Kasumi-1 (cell line): ENCODE results near the gene CBY1.

ENCODE experiments used
- DNase-seq, 2 experiments: peaks; one replicate each; lab custom pipeline; 2025; lab: John Stamatoyannopoulos, UW

Gene CBY1

DNA sequence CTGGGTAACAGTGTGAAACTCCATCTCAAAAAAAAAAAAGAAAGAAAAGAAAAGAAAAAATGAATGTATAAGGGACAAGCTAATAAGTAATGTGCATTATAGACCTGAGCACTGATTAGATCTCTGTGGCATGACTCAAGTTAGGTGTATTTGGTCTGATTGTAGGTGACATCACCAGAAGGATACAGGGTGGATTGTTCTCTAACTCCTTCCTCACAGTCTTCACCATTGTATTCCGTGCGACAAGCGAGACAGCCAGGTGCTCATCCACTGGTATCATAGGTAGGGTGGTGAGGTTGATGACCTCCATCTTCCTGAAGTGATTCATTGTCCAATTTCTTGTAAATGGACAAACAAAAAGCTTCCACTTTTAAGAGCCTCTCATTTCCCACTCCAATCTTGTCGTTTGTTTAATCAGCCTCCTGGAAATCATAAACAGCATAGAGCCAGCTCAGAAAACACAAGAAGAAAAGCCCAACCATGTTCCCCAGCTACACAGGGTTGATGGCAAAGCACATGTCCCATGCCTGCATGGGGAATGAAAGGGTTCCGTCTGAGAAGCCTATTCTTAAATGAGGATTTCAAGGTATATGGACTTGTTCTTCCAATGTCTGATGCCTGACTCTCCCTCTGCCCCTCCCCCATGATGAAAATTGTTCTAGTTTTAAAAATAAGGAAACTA lies 6.5 kb upstream of the CBY1 start:
- no peak for DNase-seq

DNA sequence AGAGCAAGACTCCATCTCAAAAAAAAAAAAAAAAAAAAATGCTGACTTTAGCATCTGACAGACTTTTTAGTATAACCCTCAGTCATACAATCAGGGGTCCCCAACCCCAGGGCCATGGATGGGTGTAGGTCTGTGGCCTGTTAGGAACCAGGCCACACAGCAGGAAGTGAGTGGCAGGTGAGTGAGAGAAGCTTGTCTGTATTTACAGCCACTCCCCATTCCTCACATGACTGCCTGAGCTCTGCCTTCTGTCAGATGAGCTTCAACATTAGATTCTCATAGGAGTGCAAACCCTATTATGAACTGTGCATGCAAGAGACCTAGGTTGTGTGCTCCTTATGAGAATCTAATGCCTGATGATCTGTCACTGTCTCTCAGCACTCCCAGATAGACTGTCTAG lies 3.6 kb upstream of the CBY1 start:
- no peak for DNase-seq

DNA sequence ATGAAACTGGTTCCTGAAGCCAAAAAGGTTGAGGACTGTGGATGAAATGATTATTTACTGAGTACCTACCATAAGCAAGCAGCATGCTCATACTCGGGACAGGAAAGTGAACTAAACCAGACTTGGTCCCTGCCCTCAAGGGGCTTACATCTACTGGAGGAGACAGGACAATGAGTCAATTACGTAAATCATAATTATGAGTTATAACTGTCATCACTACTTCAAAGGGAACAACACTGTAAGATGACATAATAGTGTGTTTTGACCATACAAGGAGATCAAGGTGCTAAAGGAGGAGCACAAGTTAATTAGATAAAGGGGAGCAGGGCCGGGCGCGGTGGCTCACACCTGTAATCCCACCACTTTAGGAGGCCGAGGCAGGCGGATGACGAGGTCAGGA lies 2.7 kb upstream of the CBY1 start:
- no peak for DNase-seq

DNA sequence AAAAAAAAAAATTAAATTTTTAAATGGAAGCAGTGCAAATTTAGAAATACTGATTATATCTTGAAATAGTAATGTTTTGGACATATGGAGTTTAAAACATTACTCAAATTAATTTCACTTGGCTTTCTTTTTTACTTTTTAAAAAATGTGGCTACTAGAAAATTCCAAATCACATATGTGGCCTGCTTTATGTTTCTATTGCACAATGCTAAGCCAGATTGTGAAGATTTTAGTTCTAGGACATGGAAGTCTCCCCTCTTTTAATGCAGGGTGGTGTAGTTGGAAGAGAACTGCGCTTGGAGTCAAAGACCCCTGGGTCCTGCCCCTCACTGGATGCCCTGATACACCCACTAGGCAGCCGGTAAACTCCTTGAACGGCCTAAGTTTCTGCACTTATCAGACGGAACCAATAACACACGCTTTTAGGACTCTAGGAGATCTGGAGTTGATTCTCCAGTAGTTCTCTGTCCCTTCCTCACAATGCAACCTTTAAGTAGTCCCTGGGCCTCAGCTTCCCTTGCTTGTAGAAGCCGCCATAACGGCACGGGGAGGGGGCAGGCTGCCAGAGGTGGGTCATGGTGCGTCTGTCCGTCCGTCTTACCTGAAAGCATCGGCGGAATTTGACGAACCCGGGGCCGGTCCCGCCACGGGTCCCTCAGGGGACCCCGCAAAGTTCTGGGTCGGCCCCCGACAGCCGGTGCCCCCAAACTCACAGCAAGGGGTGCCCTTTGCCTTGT lies 751 bp upstream of the CBY1 start:
- peak; percentile 5 to 23 for DNase-seq

DNA sequence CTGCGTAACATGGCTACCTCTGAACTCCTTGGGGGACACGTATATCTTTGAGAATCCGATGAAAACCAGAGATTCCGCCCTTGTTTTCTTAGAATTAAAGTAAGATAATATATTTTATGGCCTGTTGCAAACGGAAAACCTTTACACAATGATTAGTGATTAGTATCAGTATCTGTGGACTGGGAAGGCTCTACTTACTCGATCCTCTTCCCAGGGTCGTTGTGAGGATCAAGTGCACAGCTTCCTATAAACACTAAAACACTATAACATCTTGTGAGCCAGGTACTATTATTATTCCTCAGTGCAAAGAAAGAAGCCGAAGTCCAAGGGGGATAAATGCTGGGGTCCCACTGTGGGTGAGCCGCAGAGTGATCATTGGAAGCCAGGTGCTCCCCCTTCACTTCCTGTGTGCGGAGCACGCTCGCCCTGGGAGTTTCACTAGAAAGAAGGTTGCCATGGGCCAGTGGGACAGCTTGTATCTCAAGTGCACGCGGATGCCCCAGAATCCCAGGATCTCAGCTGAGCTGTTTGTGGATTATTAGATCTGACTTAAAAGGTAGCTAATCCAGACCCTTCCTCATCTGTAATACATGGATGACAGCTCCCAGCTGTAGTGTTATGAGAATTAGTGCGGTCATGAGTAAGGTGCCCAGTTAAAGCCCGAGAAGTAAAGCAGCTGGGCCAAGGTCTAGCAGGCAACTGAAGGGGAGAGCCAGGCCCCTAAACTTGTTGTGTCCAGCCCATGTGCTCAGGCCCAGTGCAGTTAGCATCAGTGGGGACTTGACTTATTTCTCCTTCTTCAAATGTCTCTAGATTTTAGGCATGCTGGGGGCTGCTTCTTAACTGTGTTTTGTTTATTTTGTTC lies 839 bp downstream of the CBY1 start:
- DNase-seq = peak; percentile 21 to 45

DNA sequence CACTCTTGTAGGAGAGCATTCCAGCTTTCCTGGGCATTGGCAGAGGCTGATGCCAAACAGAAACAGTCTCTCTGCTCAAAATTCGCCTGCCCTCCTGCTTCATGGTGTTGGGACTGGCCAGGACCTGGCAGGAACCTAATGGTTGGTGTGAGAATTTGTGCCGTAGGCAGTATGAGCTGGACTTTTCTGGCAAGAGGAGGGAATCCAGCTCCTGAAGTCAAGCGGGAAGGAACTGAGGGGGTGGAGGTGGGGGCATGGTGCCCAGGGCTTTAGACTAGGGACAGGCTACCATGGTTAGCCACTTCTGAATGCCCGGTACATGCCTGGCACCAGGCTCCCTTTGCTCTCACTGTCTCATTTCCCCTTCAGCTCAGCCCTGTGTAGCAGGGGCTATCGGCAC lies 18.4 kb downstream of the CBY1 start:
- DNase-seq = no peak

DNA sequence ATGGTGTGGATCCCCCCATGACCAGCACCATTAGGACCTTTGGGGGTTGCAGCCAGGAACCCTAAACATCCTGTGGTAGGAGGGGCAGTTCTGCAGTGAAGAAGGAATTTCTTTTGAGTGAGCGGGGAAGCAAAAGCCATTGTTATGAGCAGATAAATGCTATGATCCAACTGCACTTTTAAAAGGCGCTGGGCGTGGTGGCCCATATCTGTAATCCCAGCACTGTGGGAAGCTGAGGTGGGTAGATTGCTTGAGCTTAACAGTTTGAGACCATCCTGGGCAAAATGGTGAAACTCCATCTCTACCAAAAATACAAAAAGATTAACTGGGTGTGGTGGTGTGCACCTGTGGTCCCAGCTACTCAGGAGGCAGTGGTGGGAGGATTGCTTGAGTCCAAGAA lies 19.4 kb downstream of the CBY1 start:
- no peak for DNase-seq

DNA sequence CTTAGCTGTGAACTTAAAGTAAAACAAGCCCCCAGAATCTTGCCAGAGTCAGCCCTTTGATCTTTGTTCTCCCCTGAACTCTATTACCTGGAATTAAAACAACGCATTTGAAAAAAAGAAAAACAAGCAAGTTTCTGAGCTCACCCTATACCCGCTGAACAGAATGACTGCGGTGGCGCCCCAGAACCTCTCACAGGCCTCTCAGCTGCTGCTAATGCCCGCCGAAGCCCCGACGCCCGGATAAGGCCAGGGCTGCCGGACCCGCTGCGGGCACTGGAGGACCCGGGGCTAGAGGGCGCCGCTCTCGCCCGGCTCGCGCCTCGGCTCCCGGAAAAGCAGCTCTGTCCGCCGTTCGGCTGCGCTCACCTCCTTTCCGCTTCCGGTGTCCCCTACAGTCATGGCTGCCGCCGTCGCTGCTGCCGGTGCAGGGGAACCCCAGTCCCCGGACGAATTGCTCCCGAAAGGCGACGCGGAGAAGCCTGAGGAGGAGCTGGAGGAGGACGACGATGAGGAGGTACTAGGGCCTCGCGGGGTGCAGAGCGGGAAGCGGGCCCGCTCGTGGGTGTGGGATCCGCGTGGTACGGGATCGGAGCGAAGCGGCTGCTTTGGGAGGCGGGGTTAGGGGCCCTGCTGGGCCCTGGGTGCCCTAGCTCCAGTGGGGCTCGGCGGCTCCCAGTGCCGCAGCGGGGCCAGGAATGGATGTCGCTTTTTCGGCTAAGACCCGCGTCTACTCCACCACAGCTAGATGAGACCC lies 25.3 kb downstream of the CBY1 start, which contains the start of gene TOMM22:
Gene TOMM22 (plus strand): TSS at position 376 of the 754 bp plus-strand sequence. CDS start 22 bp downstream, at position 398.
- peak; percentile 88 to 89 for DNase-seq

DNA sequence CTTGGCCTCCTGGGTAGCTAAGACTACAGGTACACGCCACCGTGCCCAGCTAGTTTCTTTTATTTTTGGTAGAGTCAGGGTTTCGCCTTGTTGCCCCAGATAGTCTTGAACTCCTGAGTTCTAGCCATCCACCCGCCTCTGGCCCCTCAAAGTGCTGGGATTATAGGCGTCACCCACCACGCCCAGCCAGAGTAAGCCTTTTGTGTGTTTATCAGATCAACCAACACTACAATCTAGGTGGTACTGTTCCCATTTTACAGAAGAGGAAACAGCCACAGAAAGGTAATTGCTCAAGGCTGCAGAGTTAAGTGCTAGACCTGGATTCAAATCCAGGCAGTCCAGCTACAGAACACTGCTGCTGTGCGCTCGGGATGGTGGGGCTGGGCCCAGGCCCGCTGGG lies 28.5 kb downstream of the CBY1 start:
- DNase-seq = no peak

DNA sequence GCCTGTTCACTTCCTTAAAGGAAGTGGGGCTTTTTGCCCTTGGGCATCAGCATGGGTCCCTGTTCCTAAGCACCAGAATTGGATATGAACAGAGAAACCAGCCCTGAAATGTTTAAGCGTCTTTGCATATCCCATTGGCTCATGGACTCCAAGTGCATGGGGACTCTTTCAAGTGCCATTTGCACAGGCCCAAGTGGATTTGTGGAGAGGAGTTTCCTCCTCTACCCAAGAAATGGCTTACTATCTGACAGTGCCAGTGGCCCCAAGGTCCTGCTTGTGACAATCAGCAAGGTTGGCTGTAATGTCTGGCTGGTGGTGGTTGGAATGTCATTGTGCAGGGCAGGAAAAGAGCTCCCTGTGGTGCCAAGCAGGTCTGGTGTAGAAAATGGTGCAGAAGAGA lies 29.3 kb downstream of the CBY1 start:
- DNase-seq = no peak

DNA sequence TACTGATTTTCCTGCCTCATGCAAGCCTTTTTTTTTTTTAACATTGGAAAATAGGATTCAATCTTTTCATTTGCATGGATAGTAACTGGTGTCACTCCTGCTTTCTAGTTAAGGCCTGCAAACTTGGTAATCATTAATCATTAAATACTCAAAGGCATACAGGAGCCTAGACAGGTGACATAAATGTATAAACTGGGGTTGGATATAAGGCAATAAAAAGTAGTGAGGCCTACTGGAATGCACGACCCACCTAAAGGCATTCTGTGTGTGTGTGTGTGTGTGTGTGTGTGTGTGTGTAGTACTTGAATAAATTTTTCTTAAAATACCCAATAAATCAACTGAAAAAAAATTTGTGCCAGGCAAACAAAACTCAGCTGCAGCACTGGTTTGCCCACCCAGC lies 33.2 kb downstream of the CBY1 start:
- no peak for DNase-seq

DNA sequence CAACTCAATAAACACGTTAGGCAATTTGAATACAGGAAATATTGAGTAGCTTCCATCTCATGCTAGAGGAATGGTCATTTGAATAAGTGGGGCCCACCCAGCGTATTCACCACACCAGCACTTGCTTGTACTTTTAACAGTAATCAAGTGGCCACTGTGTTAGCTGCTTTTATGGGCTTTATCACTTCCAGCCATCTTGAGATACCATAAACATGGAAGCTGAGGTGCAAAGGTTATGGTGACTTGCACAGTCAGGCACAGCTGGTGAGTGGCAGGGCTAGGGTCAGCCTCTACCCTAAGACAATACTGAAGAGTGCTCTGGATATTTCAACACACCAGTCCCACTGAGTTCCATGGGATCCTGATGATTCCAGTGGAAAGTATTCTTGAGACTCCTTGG lies 37.6 kb downstream of the CBY1 start:
- DNase-seq = no peak

DNA sequence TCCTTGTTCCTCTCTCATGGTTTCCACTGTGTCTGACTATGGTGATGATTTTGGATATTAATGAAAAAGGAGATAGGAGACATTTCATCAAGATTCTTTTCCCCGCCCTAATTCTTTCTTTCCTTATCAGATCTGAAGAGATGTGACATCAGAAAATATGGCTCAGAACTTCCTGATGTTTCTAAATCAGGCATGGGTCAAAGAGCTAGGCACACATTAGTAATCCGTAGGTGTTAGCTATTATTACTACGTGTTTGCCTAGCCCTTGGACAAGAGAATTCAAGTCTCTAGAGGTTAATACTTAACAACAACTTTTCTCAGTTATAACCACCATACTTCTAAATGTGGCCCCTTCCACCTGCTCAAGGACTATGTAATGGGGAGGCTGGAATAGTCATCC lies 38.5 kb downstream of the CBY1 start:
- DNase-seq = no peak

DNA sequence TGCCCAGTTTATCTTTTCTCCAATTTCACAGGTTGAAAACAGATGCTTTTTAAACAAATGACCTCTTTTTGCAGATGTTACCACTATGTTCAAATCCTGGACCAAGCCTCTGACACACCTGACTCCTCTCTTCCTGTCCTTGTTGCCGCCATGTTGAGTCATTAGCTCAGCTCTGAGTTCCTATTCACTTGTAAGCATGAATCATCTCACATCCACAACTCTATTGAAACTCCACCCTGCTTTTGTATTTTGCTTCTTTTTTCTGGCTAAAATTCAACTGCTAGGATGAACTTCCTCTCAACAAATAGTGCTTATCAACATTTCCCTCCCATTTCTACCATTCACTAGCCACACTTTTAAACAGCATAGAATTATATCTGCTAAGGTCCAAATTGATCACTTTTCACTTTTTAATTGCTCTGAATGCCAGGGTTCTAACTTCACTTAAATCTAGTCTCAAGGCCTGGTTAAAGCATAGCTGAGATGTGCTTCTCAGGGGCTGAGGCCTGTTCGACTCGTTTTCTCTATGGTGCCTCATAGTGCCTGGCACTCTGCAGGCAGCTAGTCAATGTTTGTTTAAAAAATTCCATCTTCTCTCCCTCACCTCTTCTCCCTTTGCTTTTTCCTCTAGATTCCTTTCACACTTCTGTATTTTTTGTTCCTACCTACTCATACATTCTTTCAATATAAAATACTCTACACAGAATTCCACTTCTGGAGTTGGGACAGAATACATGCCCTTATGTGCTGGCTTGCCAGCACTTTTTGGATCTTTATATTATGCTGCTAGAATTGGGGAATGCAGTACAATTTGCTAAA lies 40.4 kb downstream of the CBY1 start:
- peak; percentile 29 to 41 for DNase-seq

DNA sequence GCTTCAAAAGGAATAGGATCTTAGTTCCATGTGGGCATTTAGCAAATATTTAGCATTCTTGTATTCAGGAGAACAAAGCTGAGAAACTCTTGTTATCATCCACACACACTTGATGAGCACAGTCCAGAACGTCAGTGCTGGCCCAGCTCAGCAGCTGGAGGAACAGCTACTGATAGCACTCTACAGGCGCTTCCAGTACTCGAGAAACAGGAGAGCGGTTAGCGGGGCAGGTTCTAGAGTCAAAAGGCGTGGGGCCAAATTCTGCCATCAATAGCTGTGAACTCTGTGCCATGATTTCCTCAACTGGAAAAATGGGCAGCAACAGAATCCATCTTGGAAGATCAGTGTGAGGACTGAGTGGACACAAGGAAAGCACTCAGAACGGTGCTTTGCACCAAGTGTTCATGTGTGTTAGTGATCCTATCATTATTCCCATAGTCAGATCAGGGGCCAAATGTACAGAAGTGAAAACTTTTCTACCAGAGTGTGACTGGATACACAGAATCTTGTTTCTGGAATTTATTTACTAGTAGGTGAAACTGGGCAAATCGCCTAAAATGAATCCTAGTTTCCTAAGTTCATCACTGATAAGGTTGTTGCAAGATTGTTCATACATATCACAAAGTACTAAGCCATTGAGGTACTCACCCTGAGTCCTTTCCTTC lies 41.1 kb downstream of the CBY1 start:
- DNase-seq = no peak

DNA sequence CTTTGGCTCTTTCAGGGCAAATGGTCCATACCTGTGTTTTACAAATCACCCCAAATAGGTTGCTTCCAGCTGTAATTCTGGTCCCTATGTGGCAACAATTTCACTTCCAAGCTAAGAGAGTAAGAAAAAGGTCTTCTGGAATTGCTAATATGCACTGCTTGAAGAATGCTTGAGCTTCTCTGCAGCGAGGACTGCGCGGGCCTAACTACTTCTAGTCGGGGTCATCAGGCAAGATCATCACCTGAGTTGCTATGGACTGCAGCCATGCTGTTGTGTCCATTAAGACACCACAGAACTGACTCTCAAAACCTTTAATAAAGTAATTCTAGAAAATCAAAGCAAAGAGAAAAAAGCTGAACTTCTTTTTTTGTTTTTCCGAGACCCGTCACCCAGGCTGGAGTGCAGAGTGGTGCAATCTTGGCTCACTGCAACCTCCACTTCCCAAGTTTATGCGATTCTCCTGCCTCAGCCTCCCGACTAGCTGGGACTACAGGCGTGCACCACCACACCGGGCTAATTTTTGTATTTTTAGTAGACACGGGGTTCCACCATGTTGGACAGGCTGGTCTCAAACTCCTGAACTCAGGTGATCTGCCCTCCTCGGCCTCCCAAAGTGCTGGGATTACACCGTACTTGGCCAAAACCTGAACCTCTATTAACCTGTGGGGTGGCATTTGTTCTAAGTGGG lies 42.1 kb downstream of the CBY1 start:
- no peak for DNase-seq

DNA sequence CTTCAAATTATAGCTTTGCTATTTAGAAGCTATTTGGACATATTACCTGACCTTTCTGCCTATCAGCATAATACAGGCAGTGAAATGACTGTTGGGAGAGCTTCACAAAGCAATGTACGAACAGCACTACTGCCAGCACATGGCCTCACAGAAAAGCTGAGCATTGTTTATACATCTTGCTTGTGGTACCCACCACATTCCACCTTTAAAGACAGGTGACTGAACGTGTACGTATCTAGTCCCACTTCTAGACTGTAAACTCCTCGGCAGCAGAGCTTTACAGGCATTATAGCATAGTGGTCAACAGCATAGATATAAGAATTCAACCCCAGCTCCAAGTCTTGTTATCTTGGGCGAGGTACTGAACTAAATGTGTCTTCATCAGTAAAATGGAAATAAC lies 42.7 kb downstream of the CBY1 start:
- no peak for DNase-seq

DNA sequence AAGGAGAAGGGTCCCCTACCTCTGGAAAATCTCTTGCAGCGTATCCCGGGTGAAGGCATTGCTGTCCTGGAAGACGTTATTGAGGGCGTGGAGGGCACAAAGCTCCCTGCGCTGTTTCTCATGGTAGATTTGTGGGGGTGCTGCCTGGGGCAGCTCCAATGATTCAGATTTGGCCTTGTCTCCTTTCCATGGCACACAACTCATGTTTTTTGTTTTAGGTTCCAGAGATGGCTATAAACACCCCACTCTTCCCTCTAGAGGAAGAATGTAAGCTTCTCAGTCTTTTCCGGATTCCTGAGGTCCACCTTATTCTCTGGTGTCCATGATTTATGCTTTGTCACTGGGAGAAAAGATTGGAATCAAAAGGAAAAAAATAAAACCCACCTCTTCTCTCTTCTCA lies 43.3 kb downstream of the CBY1 start:
- DNase-seq = no peak

DNA sequence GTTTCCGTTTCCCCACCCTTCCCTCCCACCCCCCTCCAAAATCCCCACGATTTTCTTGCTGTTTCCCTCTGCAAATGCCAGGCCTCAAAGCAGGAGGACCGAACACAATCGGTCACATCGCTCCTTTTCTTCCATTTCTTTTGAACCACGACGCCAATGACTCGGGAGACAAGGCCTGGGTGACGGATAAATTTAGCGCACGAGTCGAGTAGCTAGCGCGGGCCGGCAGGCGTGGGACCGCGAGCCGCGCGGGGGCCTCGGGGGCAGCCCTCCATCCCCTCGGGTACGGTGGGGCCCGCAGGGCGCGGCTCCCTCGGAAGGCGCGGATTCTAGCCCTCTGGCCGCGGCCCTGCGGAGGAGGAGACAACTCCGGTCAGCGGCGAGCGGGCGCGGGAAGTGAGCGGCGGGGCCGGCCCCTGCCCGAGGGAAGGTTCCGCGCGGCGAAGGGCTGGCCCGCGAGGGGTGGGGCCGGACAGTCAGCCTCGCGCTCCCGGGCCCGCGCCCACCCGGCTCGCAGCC lies 43.9 kb downstream of the CBY1 start:
- peak; percentile 34 to 52 for DNase-seq
